H1 (cell line): ENCODE data around the gene NAP1L1. TPM values are rescaled to one million over a fixed set of nuclear protein-coding genes. Genes with fewer than 3 reads are reported as not detected.

Source experiments
- BACH1 ChIP-seq: IDR thresholded peaks from 2 replicates; pipeline ENCODE4 v1.6.1; 2012; ENCODE audit warnings: low read length, improper control_type of control experiment
- EGR1 ChIP-seq: IDR thresholded peaks from 2 replicates; pipeline ENCODE4 v1.6.1; 2011; ENCODE audit warnings: low read depth, low read length, borderline replicate concordance
- EP300 ChIP-seq, 2 experiments: IDR thresholded peaks; 1 replicate in 1 of 2; 2 replicates in 1 of 2; pipeline ENCODE4 v1.6.1; 2011 to 2012; ENCODE audit warnings: low read depth in 2 of 2, low read length in 2 of 2, mild to moderate bottlenecking in 2 of 2, borderline replicate concordance in 1 of 2, inconsistent platforms in 1 of 2, moderate library complexity in 1 of 2
- GABPA ChIP-seq: IDR thresholded peaks from 2 replicates; pipeline ENCODE4 v1.6.1; 2011; ENCODE audit warnings: mild to moderate bottlenecking, low read length, moderate library complexity, borderline replicate concordance; ENCODE audit not compliant: insufficient read depth
- JUN ChIP-seq: IDR thresholded peaks from 2 replicates; pipeline ENCODE4 v1.6.1; 2011; ENCODE audit warnings: low read depth, mild to moderate bottlenecking, improper control_type of control experiment, low read length
- POLR2AphosphoS5 ChIP-seq: IDR thresholded peaks from 2 replicates; pipeline ENCODE4 v1.6.1; 2011; ENCODE audit warnings: low read depth, low read length
- TAF7 ChIP-seq: optimal IDR thresholded peaks from 2 replicates; pipeline ENCODE3; 2011; ENCODE audit warnings: low read depth, mild to moderate bottlenecking, inconsistent platforms, low read length, moderate library complexity, borderline replicate concordance
- polyA plus RNA-seq, 7 experiments: library from polyadenylated mRNA; depleted of rRNA in 3 of 7; stranded (reverse) in 5 of 7; unstranded in 2 of 7; fragments of >200 nt in 5 of 7; fragments of 200-250 nt in 2 of 7; gene quantifications; 1 replicate in 5 of 7; 2 replicates in 1 of 7; 4 replicates in 1 of 7; pipeline versions ENCODE4 v1.2.1 to v1.2.3, GENCODE V29; 2011 to 2013; ENCODE audit warnings: missing spikeins in 2 of 7, mixed read lengths in 2 of 7
- total RNA-seq: library from RNA; stranded (reverse); fragmentation: NEBNext Ultra II Directional; extraction: Animal tissue kit (Norgen Biotek cat#: 25700); gene quantifications from 2 replicates; pipeline ENCODE4 v1.2.1, GENCODE V29; 2021
- TF ChIP-seq, protein P1 (sequence below): fragments of 300-600 bp; sonication (generic); IDR thresholded peaks from 2 replicates; pipeline ENCODE4 v1.7.1; 2012; ENCODE audit warnings: low read length, moderate library complexity, mild to moderate bottlenecking, inconsistent platforms; ENCODE audit not compliant: insufficient replicate concordance
- TF ChIP-seq, protein P2 (sequence below): IDR thresholded peaks from 2 replicates; pipeline ENCODE4 v1.6.1; 2012; ENCODE audit warnings: low read length, inconsistent platforms

NAP1L1 gene
- total and polyA plus RNA-seq, 2 of the 8 experiments (the other 6 are each of a cell fraction or from before 2014, with no cell fraction given): 202 to 1,159 TPM

GRCh38 chr12:76091246-76091754, 6.8 kb upstream of the NAP1L1 start (continued):
- TF ChIP-seq, protein P1, sequence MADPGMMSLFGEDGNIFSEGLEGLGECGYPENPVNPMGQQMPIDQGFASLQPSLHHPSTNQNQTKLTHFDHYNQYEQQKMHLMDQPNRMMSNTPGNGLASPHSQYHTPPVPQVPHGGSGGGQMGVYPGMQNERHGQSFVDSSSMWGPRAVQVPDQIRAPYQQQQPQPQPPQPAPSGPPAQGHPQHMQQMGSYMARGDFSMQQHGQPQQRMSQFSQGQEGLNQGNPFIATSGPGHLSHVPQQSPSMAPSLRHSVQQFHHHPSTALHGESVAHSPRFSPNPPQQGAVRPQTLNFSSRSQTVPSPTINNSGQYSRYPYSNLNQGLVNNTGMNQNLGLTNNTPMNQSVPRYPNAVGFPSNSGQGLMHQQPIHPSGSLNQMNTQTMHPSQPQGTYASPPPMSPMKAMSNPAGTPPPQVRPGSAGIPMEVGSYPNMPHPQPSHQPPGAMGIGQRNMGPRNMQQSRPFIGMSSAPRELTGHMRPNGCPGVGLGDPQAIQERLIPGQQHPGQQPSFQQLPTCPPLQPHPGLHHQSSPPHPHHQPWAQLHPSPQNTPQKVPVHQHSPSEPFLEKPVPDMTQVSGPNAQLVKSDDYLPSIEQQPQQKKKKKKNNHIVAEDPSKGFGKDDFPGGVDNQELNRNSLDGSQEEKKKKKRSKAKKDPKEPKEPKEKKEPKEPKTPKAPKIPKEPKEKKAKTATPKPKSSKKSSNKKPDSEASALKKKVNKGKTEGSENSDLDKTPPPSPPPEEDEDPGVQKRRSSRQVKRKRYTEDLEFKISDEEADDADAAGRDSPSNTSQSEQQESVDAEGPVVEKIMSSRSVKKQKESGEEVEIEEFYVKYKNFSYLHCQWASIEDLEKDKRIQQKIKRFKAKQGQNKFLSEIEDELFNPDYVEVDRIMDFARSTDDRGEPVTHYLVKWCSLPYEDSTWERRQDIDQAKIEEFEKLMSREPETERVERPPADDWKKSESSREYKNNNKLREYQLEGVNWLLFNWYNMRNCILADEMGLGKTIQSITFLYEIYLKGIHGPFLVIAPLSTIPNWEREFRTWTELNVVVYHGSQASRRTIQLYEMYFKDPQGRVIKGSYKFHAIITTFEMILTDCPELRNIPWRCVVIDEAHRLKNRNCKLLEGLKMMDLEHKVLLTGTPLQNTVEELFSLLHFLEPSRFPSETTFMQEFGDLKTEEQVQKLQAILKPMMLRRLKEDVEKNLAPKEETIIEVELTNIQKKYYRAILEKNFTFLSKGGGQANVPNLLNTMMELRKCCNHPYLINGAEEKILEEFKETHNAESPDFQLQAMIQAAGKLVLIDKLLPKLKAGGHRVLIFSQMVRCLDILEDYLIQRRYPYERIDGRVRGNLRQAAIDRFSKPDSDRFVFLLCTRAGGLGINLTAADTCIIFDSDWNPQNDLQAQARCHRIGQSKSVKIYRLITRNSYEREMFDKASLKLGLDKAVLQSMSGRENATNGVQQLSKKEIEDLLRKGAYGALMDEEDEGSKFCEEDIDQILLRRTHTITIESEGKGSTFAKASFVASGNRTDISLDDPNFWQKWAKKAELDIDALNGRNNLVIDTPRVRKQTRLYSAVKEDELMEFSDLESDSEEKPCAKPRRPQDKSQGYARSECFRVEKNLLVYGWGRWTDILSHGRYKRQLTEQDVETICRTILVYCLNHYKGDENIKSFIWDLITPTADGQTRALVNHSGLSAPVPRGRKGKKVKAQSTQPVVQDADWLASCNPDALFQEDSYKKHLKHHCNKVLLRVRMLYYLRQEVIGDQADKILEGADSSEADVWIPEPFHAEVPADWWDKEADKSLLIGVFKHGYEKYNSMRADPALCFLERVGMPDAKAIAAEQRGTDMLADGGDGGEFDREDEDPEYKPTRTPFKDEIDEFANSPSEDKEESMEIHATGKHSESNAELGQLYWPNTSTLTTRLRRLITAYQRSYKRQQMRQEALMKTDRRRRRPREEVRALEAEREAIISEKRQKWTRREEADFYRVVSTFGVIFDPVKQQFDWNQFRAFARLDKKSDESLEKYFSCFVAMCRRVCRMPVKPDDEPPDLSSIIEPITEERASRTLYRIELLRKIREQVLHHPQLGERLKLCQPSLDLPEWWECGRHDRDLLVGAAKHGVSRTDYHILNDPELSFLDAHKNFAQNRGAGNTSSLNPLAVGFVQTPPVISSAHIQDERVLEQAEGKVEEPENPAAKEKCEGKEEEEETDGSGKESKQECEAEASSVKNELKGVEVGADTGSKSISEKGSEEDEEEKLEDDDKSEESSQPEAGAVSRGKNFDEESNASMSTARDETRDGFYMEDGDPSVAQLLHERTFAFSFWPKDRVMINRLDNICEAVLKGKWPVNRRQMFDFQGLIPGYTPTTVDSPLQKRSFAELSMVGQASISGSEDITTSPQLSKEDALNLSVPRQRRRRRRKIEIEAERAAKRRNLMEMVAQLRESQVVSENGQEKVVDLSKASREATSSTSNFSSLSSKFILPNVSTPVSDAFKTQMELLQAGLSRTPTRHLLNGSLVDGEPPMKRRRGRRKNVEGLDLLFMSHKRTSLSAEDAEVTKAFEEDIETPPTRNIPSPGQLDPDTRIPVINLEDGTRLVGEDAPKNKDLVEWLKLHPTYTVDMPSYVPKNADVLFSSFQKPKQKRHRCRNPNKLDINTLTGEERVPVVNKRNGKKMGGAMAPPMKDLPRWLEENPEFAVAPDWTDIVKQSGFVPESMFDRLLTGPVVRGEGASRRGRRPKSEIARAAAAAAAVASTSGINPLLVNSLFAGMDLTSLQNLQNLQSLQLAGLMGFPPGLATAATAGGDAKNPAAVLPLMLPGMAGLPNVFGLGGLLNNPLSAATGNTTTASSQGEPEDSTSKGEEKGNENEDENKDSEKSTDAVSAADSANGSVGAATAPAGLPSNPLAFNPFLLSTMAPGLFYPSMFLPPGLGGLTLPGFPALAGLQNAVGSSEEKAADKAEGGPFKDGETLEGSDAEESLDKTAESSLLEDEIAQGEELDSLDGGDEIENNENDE: no peak
- TF ChIP-seq TAF7 (no peak), GABPA (no peak), JUN (no peak), BACH1 (no peak), EP300 (IDR thresholded peaks at IDR 0.05; ENCODE audit: borderline replicate concordance in 1 of 2, low read depth in 2 of 2, low read length in 2 of 2) (no peak), EGR1 (no peak), POLR2AphosphoS5 (no peak)
- TF ChIP-seq, protein P2, sequence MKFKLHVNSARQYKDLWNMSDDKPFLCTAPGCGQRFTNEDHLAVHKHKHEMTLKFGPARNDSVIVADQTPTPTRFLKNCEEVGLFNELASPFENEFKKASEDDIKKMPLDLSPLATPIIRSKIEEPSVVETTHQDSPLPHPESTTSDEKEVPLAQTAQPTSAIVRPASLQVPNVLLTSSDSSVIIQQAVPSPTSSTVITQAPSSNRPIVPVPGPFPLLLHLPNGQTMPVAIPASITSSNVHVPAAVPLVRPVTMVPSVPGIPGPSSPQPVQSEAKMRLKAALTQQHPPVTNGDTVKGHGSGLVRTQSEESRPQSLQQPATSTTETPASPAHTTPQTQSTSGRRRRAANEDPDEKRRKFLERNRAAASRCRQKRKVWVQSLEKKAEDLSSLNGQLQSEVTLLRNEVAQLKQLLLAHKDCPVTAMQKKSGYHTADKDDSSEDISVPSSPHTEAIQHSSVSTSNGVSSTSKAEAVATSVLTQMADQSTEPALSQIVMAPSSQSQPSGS: no peak
